Epithelial cell of proximal tubule (primary cell): Measurements from ENCODE around the gene RERE. TPM values are rescaled to one million over a fixed set of nuclear protein-coding genes. Genes with fewer than 3 reads are reported as not detected.
"Not testable (repeated sequence)": the region's sequence is repeated elsewhere in the genome, so short reads cannot be mapped to it uniquely, and the experiment has no call there.

Source experiments
- DNase-seq: peaks from one replicate; pipeline ENCODE4 v3.0.0-alpha.2; 2011; ENCODE audit warnings: low read depth
- H3K4me3 ChIP-seq: 2 replicates; pipeline ENCODE4 v1.5.1; 2011; ENCODE audit warnings: low read depth, mild to moderate bottlenecking, low read length
- total RNA-seq: library from RNA; depleted of rRNA; stranded (reverse); fragments of >200 nt; gene quantifications from 2 replicates; pipeline ENCODE4 v1.2.3, GENCODE V29; 2015
- TF ChIP-seq, protein P1 (sequence below): conservative IDR thresholded peaks from 2 replicates; pipeline ENCODE4 v1.5.1; 2012; ENCODE audit warnings: low read depth, mild to moderate bottlenecking, low read length

Gene RERE
- total RNA-seq, 1 donor from 2014 or later, result 18.0 TPM

DNA sequence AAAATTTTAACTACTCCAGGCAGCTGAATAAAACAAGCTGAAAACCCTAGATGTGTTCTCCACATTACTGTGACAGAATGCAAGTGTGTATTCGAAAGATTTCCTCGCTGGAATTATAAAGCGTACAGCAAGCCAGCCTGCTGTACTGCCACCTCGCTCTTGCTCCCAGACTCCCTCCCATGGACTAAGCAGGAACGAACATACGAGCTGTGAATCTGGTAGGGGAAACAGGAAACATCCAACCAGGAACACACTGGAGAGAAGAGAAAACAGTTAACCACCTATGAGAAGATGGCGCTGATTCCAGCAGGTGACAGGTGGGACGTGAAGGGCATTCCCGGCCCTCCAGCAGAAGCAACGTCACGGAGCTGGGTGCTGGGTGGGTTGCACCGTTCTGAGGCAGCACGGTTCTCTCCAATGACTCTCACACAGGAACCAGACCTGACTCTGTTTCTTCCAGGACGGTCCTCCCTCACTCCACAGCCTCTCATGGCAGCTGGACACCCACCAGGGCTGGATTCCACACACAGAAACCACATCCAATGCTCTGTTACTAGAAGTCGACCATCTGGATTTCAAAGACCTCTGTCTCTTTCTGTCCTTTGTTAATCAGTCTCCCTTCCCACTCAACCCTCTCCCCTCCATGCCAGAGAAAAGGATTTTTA is 219.2 kb downstream of the RERE start:
- TF ChIP-seq, protein P1, sequence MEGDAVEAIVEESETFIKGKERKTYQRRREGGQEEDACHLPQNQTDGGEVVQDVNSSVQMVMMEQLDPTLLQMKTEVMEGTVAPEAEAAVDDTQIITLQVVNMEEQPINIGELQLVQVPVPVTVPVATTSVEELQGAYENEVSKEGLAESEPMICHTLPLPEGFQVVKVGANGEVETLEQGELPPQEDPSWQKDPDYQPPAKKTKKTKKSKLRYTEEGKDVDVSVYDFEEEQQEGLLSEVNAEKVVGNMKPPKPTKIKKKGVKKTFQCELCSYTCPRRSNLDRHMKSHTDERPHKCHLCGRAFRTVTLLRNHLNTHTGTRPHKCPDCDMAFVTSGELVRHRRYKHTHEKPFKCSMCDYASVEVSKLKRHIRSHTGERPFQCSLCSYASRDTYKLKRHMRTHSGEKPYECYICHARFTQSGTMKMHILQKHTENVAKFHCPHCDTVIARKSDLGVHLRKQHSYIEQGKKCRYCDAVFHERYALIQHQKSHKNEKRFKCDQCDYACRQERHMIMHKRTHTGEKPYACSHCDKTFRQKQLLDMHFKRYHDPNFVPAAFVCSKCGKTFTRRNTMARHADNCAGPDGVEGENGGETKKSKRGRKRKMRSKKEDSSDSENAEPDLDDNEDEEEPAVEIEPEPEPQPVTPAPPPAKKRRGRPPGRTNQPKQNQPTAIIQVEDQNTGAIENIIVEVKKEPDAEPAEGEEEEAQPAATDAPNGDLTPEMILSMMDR, result peak; percentile 48
- no peak for DNase-seq
- peak overlapping the region; percentile 18 for H3K4me3 ChIP-seq

GRCh38 chr1:8597455-8597854 is 220.0 kb downstream of the RERE start:
- no peak for DNase-seq
- H3K4me3 ChIP-seq, result no peak overlapping the region
- TF ChIP-seq, protein P1, result no peak

- H3K4me3 ChIP-seq, result no peak overlapping the region
- TF ChIP-seq, protein P1, result no peak
- DNase-seq, result no peak
These were observed 221.5 kb downstream of the RERE start for GRCh38 chr1:8595941-8596340.

GRCh38 chr1:8595332-8595731 is 222.1 kb downstream of the RERE start:
- DNase-seq, result no peak
- TF ChIP-seq, protein P1, result no peak
- H3K4me3 ChIP-seq, result no peak overlapping the region

- H3K4me3 ChIP-seq, DNase-seq: not testable (repeated sequence)
These were observed 224.1 kb downstream of the RERE start for GRCh38 chr1:8593292-8593691.

- no peak overlapping the region for H3K4me3 ChIP-seq
- DNase-seq, result no peak
- TF ChIP-seq, protein P1, result no peak
These were observed 225.9 kb downstream of the RERE start for GRCh38 chr1:8591569-8591968.

- TF ChIP-seq, protein P1, result no peak
- no peak overlapping the region for H3K4me3 ChIP-seq
These were observed 226.6 kb downstream of the RERE start for GRCh38 chr1:8590721-8591351.

More at GRCh38 chr1:8590721-8591351, 226.6 kb downstream of the RERE start:
- DNase-seq, result no peak
